Hepatic stellate cell (primary cell): ENCODE measurements around the gene ZNF200.
A peak's percentile ranks its signal among the peaks of the same experiment; 100 is the strongest.
"Not testable (repeated sequence)": the region's sequence is repeated elsewhere in the genome, so short reads cannot be mapped to it uniquely, and the experiment has no call there.

Experiments used
- DNase-seq: peaks from one replicate; pipeline ENCODE4 v3.0.0; 2011; ENCODE audit warnings: low spot score

ZNF200 gene

DNA sequence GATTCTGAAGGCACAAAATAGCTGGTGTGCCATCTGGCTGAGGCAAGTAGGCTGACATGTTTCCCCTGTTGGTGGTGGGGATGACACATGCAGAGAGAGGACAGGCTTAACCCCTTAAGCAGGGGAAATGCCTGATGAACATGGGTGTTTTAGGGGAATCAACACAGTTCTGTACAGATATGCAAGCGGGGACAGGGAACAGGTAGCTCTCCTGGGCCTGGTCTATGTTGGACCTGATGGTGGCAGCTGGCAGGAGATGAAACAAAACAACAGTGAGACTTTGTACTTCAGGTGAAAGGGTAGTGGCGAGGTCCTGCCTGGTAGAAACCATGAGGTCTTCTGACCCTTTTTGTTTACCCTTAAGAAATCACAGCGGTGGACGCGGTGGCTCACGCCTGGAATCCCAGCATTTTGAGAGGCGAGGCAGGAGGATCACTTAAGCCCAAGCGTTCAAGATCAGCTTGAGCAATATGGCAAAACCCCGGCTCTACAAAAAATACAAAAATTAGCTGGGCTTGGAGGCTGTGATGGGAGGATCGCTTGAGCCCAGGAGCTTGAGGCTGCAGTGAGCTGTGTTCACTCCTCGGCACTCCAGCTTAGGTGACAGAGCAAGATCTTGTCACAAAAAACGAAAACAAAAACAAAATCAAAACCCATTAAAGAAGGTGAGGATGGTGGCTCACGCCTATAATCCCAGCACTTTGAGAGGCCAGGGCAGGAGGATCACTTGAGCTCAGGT lies 36.5 kb downstream of the ZNF200 start:
- DNase-seq: no peak

DNA sequence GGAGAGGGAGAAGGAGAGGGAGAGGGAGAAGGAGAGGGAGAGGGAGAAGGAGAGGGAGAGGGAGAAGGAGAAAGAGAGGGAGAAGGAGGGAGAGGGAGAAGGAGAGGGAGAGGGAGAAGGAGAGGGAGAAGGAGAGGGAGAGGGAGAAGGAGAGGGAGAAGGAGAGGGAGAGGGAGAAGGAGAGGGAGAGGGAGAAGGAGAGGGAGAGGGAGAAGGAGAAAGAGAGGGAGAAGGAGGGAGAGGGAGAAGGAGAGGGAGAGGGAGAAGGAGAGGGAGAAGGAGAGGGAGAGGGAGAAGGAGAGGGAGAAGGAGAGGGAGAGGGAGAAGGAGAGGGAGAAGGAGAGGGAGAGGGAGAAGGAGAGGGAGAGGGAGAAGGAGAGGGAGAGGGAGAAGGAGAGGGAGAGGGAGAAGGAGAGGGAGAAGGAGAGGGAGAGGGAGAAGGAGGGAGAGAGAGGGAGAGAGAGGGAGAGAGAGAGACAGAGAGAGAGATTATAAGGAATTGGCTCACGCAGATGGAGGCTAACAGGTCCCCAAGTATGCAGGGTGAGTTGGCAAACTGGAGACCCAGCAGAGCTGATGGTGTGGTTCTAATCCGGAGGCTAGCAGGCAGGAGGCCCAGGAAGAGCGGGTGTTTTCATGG lies 37.1 kb downstream of the ZNF200 start:
- DNase-seq: not testable (repeated sequence)

DNA sequence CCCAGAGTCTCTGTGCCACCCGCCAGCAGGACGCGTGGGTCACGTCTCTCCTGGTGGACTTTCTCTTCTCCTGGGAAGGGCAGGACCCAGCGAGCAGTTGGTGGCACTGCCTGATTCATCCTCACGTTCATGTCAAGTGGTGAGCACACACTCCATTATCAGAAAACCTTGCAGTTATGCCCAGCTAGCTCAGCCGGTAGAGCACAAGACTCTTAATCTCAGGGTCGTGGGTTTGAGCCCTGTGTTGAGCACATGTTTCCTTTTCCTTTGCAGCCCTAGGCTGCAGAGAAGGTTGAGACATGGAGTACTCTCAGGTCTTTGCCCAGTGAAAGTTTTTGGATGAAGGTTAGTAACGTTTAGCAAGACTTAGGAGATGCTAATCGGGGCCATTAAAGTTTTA lies 39.0 kb downstream of the ZNF200 start:
- DNase-seq: no peak

DNA sequence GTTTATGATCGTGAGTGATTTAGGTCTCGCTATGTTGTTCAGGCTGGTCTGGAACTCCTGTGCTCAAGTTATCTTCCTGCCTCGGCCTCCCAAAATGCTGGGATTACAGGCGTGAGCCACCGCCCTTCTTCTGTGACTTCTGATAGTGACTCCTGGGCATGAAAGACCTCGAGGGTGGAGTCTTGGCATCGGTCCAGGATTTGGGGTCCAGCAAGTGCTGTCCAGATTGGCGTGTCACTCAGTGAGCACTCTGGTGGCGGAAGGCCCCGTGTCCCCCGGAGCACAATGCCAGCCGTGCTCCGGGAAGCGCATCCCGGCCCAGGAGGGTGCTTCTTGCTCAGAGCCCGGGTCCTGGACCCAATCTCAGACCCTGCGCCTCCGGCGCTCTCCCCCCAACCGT lies 40.2 kb downstream of the ZNF200 start:
- no peak for DNase-seq

DNA sequence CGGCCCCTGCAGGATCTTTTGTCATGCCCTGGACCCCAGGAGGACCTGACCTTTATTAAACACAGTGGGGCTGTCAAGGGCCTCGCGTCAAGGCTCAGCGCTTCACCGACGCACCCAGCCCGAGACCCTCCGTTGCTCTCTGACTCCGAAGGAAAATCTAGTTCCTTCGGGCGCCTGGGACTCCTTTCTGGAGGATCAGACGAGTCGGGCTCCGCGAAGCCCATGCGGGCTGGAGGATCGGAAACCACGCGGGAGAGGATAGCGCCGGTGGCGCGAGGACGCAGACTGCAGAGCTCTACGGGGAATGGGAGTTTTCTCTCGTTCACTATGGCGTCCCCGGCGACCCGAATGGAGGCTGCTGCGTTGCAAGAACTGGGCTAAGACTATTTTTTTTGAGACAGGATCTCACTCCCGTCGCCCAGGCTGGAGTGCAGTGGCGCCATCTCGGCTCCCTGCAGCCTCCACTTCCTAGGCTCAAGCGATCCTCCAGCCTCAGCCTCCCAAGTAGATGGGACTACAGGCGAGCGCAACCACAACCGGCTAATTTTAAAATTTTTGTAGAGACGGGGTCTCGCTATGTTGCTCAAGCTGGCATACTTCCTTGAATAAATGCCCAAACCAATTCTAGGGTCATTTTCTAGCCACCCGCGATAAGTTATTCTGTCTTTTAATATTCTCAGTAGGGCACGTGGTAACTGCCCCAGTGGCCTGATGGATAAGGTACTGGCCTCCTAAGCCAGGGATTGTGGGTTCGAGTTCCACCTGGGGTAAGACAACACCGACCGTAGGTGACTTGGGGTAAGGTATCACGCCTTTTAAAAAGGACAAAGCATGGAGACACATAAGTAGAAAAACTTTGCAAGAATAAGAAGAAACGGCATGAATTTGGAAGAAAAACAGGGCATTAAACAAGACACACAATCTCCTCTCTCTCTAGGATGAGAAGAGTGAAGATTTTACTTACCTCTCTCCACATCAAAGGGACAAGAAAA lies 41.4 kb downstream of the ZNF200 start:
- no peak for DNase-seq

DNA sequence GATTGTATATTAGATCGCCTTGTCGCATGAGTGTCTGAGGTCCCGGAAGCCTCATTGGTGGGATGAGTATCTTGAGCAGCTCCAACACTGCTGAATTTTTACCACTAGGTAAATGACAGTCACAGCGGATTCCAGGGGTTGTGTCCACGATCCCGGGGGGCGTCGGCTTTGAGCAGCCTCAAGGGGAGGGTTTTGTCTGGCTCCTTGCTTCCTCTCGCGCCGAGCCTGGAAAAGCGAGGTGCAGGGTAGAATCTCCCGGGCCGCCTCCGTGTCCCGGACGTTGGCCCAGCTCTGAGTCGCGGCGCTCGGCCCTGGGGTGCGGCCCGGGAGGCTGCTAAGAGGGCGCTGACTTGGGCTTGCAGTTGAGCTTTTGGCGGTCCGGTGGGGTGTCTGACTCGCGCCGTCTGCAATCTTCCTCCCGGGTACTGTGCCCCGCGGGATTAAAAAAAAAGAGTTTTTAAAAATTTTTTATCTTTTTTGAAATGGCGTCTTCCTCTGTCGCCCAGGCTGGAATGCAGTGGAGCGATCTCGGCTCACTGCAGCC lies 42.4 kb downstream of the ZNF200 start:
- no peak for DNase-seq

DNA sequence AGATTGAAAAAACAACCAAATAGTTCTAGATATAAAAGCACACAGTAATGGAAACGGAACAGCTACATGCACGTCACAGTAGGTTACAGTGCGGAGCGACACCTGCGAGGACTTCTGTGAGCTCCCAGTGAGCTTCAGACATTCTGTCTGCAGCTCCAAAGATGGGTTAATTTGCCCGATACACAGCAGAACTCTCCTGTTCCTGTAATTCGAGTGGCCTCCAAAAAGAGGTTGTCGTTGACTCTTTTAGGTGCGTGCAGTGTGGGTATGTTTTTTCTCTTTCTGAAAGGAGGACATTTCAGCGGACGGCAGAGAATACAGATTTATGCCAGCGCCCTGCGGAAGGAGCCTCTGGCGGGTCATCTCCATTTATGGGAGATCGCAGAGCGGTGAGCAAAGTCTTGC lies 44.0 kb downstream of the ZNF200 start:
- no peak for DNase-seq

DNA sequence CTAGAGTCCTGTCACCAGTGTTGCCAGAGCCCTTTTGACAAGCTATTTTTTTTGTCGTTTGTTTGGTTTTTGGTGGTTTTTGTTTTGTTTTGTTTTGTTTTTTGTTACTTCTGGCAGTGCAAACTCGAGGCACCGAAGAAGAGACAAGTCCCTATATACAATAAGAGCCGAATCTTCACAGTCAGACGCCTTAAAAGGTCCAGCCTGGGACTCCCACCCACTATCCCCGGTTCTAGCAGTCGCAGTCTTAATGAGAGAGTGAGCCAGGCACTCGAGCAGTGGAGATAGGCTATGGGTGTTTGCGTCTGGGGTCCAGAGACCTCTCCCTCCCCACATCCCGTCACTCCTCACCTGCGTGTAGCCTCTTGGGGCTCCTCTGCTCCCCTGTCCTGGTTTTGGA lies 45.1 kb downstream of the ZNF200 start:
- DNase-seq: no peak

DNA sequence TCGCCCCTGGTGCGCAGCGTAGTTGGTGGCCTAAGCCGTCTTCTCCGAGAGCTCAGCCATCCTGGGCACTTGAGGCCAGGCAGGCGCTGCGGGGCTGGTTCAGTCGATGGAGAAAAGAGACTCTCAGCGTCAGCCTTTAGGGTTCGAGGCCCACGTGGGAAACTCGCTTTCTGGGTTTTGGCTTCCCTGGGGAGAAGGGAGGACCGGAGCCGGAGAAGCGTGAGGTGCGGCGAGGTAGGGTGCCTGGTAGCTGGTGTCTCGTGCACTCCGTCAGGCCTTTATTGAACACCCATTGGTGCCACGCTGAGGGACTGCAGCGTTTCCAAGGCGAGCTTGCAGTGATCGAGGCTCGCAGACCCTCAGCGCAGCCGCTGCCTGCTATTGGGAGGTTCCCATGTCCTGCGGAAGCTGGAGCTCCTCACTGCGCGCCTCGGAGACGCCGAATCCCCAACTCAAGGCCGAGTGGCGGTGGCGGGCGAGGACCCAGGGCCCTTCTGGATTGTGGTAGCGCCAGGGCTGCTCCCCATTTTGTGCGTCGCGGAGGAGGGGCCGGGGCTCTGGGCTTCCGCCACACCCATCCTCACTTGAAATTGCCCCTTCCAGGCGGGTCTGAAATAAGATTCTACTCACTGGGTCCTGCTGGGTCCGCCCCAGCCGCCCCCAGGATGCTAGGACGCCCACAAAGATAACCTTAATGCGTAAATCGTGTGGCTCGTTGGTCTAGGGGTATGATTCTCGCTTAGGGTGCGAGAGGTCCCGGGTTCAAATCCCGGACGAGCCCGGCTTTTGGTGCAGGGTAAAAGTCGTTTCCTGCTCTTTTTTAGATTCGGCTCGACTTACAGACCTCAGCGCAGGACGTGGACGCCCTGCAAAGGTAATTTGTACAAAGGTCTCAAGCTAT lies 45.8 kb downstream of the ZNF200 start:
- peak; percentile 59 for DNase-seq

DNA sequence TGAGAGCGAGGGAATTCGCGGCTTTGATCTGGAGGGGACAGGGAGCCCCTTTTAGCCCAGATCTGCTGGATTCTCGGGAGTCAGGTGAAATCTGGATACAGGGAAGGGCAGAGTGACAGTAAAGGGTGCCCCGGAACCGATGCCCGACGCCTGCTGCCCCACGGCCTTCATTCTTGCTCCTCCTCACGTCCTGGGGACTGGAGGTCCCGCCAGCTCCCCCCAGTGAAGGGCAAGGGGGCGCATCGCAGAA lies 46.4 kb downstream of the ZNF200 start:
- DNase-seq: no peak

DNA sequence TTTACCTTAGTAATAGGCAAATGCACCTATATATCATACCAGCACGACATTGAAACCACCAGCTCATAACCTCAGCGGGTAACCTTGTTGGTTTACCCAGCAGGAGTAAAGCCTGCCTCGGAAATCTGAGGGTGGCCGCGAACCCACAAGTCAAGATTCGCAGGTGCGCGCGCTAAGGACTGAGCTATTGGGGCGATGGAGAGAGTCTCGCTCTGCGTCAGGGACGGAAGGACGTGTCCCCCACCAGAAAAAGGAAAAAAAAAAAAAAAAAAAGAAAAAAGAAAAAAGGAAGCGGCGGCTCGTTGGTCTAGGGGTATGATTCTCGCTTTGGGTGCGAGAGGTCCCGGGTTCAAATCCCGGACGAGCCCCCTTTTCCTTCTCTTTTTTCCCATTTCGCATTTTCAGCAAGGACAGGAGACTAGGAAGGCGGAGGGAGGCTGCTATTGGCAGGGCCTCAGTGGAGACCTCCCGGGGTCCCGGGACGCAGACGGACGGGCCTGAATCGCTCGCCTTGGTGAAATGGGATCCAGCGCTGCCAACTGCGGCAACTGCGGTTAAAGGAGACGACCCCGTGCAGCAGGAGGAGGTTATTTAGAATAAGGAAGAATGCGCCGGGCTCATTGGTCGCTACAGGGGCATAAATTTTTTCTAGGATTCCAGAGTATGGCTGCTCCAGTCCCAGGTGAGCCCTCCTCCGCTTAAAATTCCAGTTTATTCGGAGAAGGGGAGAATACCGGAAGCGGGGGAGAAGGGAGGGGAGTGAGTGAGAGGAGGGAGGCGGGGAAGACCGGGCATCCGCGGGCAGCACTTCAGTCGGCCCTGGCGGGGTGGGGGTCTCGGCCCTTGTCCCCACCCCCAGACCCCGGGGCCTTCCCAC lies 46.9 kb downstream of the ZNF200 start, which contains the start of gene OR1F1:
Gene OR1F1, plus strand, starts transcription at position 407 of the 877 bp plus-strand sequence.
- DNase-seq: peak; percentile 42

DNA sequence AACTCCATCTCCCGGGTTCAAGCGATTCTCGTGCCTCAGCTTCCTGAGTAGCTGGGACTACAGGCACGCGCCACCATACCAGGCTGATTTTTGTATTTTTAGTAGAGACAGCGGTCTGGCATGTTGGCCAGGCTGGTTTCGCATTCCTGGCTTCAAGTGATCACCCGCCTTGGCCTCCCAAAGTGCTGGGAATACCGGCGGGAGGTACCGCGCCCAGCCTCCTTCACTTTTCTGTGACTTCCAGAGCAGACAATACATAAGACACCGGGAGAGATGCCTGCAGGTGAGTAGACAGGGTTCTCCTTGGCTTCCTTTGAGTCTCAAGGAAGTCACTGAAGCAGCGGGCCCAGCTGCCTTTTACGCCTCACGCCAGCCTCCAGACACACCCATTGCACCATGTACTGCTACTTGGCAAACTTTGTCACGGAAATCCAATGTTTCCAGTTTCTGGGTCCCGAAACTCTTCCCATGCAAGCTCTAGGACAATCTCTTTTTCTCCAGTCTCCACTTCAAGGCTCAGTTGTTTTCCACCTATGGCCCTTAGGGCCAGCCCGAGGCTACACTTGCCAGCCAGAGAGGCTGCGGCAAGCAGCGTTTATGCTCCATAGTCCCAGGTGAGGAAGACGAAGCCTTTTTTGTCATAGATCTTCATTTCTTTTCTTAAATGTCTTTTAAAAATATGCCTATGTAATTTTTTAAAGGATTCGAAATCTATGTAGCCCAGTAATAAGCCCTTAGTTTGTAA lies 47.8 kb downstream of the ZNF200 start:
- no peak for DNase-seq

DNA sequence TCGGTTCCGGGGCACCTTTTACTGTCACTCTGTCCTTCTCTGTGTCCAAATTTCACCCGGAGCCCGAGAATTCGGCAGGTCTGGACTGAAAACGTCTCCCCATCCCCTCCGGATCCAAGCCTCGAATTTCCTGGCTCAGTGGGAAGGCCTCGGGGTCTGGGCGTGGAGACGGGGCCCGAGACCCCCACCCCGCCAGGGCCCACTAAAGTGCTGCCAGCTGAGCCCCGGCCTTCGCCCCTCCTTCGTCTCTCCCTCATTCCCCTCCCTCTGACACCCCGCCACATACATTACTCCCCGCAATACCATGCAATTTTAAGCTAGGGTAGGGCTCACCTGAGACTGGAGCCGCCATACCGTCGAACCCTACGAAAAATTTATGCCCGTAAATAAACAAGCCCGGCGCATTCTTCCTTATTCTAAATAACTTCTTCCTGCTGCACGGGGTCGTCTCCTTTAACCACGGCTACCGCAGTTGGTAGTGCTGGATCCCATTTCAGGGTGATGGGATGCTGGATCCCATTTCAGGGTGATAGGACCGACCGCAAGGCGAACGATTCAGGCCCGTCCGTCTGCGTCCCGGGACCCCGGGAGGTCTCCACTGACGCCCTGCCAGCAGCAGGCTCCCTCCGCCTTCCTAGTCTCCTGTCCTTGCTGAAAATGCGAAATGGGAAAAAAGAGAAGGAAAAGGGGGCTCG lies 51.4 kb downstream of the ZNF200 start:
- DNase-seq: no peak

DNA sequence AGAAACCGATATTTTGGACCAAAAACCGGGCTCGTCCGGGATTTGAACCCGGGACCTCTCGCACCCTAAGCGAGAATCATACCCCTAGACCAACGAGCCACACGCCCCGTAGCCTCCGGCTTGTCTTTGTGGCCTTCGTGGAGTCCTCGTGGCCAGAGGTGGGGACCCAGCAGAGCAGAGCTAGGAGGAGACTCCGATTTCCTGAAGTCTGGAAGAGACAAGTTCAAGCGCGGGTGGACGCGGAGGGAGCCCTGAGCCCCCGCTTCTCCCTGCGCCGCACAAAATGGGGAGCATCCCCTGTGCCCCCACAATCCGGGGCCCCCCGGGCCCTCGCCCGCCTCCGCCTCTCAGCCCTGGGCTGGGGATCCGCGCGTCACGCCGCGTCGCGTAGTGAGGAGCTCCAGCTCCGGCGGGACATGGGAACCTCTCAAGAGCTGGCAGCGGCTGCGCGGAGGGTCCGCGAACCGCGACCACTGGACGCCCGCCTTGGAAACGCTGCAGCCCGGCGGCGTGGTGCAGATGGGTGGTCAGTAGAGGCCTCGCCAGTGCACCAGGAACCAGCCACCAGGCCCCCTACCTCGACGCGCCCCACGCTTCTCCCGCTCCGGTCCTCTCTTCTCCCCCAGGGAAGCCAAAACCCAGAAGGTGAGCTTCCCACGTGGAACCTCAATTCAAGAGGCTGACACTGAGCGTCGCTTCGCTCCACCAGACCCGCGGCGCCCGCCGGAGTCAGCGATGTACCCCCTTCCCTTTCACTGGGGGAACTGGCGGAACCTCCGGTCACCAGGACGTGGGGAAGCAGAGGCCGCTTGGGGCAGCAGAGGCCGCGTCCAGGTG lies 52.1 kb downstream of the ZNF200 start:
- DNase-seq: peak; percentile 72

DNA sequence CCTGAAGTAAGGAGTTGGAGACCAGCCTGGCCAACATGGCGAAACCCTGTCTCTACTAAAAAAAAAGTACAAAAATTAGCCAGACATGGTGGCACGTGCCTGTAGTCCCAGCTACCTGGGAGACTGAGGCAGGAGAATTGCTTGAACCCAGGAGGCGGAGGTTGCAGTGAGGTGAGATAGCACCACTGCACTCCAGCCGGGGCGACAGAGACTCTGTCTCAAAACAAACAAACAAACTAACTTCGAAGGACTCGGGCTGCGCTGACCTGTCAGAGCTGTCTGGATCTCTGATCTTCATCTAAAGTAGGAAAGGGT lies 52.7 kb downstream of the ZNF200 start:
- not testable (repeated sequence) for DNase-seq

DNA sequence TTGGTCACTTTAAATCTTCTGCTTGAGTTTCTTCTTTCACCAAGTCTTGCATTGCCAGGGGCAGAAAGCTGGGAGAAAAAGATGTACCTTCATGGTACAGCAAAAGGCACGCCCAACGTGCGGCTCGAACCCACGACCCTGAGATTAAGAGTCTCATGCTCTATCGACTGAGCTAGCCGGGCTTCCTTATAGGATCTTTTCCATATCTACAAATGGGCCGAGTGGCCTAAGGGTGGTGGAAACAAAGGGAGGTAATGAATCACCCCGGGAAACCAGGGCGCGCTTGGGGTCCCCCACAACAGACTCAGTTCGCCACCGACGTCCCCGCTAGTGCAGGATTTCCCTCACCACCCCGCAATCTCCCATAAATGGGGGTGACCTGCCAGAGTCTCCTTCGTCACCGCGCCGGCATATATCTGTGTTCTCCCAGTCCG lies 54.5 kb downstream of the ZNF200 start:
- DNase-seq: no peak

DNA sequence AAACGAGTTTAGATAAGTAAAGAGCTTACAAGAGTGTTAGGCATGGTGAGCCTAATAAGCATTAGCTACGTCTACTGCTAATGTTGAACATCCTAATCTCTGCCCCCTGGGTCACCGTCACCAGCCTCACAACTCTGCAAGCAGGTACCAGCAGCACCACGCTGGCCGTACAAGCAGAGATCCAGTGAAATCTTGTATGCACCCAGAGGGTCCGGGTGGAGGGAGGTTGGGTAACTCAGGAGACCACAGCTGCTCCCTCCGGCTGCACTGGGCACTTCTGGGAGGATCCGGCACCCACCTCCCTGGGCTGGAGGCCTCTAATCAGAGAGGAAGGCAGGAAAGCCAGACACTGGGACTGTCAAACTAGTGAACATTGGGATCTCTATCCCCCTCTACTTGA lies 55.3 kb downstream of the ZNF200 start:
- DNase-seq: no peak
